HTERT RPE-1 (cell line): ENCODE results near the gene LYST.
"Not testable (repeated sequence)": the region's sequence is repeated elsewhere in the genome, so short reads cannot be mapped to it uniquely, and the experiment has no call there.

Experiments
- in situ Hi-C: fragments of 300-500 bp; cut with MboI; formaldehyde crosslinking; loops from 4 replicates; pipeline ENCODE4 v1.14.3; 2020; ENCODE audit warnings: low sequenced_read_pairs

The LYST gene

GRCh38 chr1:235866205-235866912 lies at the start of gene LYST:
TSS of gene LYST (minus strand) at chr1:235866906. CDS start at chr1:235830417, 36,489 bp downstream.
- in situ Hi-C loops = no loop called here

DNA sequence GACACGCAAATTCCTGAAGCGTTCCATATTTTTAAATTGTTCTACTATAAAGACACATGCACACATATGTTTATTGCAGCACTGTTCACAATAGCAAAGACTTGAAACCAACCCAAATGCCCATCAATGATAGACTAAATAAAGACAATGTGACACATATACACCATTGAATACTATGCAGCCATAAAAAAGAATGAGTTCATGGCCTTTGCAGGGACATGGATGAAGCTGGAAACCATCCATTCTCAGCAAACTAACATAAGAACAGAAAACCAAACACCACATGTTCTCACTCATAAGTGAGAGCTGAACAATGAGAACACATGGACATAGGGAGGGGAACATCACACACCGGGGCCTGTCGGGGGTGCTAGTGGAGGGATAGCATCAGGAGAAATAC lies 48.8 kb upstream of the LYST start:
- in situ Hi-C loops = not testable (repeated sequence)

- in situ Hi-C loops = no loop called here
These were observed 46.6 kb upstream of the LYST start for GRCh38 chr1:235913311-235913710.

DNA sequence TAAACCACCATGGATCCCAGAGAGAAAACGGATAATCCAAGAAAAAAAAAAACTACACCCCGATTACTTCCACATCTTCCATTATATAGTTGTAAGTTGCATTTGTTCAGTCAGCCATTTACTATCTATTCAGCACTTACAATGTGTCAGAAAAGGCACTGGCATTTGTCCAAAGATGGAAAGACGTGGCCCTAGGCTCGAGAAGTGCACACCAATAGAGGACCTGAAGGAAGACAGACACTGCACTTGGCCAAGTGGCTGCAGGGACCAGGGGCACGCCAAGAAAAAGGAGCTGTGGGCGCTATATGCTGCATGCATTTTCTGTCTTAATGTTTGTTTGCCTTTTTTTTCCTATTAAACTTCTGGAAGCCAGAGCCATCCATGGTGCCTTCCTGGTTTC lies 45.2 kb upstream of the LYST start:
- in situ Hi-C loops = no loop called here

DNA sequence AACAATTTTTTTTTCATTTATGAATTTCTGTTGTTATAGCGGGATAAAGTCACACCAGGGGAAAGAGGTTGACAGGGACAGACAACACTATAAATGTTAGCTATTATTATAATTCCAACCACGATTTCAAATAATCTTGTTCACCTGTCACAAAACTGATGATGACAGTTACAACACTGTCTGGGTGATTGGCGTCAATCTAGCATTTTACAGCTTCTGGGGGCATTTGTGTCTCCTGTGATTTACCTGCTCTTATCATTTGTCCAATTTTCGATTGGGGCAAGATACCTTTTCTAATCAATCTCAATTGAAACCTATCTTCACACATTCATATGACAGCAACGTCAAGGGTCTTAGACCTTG lies 44.6 kb upstream of the LYST start:
- in situ Hi-C loops = no loop called here

DNA sequence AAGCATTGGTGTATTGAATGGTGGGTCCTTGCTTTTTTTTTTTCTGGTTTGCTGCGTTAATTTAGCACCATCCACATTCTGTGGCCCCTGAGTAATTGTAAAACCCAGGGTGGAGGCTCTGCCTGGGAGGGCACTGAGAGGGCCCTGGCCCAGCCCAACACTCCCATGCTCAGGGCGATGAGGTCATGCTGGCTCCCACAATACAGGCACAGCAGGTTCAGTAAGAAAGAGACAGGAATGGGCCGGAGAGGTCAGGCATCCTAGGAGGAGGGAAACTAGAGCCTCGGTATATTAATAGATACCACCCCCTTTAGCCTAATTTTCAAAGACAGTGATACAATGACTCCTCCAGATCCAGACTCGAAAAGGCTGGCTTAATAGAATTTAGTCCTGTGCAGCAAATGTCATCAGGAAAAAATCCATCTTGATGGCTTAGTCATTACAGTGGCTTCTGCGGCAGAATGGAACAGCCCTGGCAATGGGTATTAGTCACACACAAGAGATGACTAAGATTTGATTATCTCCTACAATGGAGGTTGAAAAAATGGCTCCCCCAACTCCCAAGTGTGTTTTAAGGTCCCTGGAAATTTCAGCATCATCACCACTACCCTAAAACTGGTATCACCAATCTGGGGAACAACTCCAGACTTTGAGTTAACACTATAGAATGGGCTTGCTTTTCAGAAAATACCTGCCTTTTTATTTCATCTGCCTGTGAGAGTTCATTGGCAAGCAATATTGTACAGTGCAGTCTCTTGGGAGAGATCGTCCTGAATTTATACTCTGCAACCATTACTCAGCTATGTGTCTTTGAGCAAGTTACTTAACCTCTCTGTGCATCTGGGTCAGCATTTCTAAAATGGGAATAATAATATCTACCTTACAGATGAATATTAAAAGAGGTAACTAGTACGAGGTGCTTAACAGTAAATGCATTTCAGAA lies 43.9 kb upstream of the LYST start:
- in situ Hi-C loops = no loop called here

DNA sequence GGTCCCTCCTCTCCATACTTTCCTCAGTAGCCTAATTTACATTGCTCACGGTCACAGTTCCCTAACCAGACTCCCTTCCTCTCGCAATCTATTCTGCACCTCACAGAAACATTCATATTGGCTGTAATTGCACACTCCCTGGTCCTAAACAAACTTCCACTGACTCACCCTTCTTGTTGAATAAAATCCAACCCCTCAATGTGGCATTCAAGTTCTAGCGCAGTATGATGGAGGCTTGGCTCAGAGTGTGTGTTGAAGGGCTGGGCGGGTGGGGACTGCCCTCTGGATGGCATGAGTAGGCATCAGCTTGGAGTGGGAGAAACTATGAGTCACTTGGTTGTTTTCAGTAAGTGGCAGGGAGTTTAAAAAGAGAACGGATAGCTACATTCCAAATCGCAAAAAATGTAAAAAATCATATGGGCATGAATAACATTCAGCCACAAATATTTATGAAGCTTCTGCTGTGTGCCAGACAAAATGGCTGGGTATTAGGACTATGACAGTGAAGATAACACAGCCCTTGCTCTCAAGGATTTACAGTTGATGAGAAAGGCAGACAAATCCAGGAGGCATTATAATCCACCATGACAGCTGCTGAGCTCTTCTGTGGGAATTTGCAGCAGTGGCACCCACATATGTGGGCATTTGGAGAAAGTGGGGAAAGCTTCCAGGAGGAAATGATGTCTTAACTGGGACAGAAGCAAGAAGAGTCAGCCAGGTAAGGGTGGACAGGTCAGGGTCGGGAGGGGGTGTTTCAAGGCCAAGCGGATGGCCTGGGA lies 42.2 kb upstream of the LYST start:
- in situ Hi-C loops = no loop called here

DNA sequence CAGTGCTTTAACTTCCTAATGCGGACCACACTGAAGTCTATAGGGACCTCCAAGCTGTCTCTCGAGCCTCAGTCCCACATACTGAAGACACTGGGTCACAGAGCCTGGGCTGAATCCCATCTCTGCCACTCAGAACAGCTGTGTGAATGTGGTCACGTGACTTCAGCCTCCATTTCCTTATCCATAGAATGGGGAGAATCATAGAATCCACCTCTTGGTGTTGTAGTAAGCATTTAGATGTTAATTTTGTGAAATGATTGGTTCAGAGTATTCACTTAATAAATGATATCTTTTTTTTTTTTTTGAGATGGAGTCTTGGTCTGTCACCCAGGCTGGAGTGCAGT lies 41.2 kb upstream of the LYST start:
- in situ Hi-C loops = no loop called here

DNA sequence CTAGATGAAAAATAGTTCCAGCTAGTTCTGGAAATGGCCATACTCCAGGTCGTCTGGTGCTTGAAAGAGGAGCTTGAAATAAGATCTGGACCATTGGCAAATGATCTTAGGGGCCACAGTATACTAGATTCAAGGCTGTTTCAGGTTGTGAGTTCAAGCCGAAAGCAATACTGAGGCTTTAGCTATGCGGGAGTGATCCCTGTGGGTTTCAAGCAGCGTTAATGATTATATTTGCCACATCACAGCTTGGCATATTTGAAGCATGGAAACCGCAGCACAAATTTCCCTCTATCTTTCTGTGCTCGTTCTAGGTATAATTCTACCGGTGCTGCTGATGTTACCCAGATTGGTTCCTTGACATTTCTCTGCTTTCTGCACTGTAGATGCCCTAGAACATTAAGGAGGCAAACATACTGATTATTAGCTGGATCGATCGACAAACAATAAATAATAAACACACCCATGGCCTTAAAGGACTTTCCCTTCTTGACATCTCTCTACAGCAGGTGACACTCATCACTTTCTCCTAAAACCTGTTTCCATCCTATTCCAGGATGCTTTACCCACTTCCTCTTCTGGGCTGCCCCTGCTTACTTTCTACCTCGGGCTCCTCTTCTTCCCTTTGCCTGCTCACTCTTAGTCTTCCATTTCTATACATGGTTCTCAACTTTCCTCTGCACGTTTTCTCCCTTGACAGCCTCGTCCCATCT lies 40.6 kb upstream of the LYST start:
- in situ Hi-C loops = no loop called here

GRCh38 chr1:235906436-235906835 lies 39.7 kb upstream of the LYST start:
- in situ Hi-C loops = no loop called here

GRCh38 chr1:235903809-235904208 lies 37.1 kb upstream of the LYST start:
- in situ Hi-C loops = not testable (repeated sequence)

DNA sequence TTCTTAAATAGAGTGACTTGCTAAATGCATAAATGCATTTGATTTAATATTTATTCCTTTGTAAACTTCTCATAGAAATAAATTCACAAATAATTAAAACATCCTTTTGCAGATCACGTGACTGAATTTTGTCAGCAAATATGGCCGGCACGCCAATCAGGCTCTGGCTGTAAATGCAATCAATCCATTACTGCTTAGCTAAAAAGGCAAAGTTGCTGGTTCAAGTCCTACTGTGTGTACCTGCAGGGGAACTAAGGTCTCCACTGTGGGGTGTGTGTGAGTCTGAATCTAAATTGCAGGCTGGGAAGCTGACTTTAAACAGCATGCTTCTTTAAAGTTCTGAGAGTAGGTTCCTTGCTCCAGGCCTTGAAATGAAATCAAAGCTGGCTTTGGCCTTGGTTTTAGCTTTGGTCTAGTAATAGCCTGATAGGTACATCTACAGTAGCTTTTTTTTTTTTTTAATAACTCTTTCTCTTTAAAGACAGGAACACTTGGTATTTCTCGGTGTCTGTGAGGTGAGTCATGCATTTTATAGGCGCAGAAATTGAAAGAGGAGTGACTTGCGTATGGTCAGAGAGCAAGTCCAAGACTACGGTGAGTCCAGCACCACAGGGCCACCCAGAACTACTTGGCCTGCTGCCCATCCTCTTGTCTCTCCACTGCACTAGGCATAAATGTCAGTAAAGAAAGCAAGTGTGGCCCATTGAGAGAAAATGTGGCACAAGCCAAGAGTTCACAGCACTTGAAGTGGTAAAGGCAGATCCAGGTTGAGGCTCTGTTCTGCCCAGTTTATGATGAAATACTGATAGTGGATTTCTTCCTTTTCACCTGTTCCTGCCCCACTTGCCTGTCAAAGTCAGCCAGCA lies 36.2 kb upstream of the LYST start:
- in situ Hi-C loops = no loop called here

DNA sequence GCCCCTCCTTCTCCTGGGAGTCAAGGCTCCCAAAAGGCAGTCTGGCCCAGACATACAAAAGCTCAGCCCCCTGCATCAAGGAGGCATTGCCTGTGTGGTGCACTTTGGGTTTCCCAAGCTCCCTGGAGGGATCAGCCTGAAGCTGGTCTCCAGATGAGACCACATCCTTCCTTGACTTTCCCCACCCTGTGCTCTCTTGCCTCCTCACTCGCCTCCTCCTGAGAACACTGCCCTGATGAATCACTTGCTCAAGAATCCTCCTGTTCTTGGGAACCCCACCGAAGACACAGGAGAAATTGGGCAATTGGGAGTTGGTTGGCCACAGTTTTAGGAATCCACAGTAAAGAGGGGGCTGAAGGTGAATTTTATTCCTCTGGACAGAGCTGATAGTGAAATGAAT lies 34.8 kb upstream of the LYST start:
- in situ Hi-C loops = no loop called here

DNA sequence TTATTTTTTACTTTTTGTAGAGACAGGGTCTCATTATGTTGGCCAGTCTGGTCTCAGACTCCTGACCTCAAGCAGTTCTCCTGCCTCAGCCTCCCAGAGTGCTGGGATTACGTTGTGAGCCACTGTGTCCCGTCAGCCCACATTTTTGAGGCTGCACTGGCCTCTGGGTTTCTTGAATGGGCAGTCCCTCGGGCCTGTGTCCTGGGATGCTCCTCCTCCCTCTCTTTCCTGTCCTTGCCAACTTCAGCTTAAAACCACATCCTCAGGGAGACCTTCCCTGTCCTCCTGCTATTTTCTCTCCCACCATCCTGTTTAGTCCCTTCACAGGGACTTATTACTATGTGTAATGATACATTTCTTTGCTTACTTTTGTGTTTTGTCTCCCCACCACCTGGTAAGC lies 31.4 kb upstream of the LYST start:
- in situ Hi-C loops = no loop called here

- in situ Hi-C loops = no loop called here
These were observed 27.1 kb upstream of the LYST start for GRCh38 chr1:235893840-235894239.

DNA sequence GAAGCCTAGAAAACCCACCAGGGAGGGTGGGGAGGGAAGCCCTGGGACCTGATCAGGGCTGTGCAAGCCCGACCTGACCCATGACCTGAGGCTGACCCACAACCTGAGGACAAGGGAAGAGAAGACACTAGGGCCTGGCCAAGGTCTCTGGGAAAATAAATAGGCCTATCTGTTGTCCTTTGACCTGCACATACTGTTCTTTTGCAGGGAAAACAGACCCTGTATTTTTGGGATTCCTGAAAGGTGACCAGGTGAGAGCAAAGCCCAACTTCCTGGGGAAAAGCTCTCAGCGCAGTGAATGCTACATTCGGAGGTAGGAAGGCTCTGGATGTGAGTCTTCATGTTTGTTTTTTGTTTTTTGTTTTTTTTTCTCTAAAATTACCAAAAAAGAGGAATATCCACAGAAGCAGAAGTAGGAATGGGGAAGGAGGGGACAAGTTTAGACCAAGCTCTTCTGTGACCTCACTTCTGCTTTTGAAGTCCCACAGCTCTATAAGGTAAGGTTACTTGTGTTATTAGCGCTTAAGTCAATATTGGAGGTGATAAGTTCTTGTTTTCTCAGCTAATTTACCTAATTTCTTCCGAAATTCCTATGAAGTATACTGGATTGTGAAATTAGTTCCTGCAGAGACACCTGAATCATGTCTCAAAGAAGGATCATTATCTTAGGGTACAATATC lies 26.2 kb upstream of the LYST start:
- in situ Hi-C loops = no loop called here

- in situ Hi-C loops = no loop called here
These were observed 25.5 kb upstream of the LYST start for GRCh38 chr1:235892202-235892601.

GRCh38 chr1:235888119-235888643 lies 21.5 kb upstream of the LYST start:
- in situ Hi-C loops = no loop called here

DNA sequence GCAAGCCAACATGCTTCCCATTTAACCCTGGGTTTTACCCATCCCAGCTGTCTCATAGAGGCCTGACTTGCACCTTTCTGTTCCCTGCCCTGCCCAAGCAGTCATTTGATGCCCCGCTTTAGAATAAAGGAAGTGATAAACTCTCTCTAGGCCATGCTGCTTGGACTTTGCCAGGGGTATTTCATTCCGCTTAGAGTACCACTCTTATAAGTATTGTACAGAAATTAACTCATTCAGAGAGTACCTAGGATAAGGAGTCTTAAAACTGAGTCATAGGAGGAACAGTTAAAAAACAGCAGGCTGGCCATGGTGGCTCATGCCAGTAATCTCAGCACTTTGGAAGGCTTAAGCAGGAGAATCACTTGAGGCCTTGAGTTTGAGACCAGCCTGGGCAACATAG lies 21.0 kb upstream of the LYST start:
- in situ Hi-C loops = no loop called here
